C4-2B (cell line): ENCODE results near the gene KNG1.

Source experiments
- CTCF ChIP-seq: fragments of 450-650 bp; conservative IDR thresholded peaks from 2 replicates; pipeline ENCODE4 v1.5.1; 2017; ENCODE audit warnings: mild to moderate bottlenecking
- ZFX ChIP-seq: fragments of 450-650 bp; IDR thresholded peaks from 2 replicates; pipeline ENCODE4 v1.6.1; 2017

GRCh38 chr3:186680869-186681268 lies 36.3 kb upstream of the KNG1 start:
- no peak for TF ChIP-seq CTCF
- TF ChIP-seq ZFX = no peak
